HG03558 (cell line): Measurements from ENCODE around the gene BRWD1.
A peak's percentile ranks its signal among the peaks of the same experiment; 100 is the strongest.

Experiments
- ATAC-seq: cut with Tn5 transposase; IDR thresholded peaks from one replicate; pipeline ENCODE4 v1.9.1; 2021; ENCODE audit warnings: moderate number of reproducible peaks; ENCODE audit not compliant: unreplicated experiment; ENCODE audit errors: extremely low read depth

The BRWD1 gene

DNA sequence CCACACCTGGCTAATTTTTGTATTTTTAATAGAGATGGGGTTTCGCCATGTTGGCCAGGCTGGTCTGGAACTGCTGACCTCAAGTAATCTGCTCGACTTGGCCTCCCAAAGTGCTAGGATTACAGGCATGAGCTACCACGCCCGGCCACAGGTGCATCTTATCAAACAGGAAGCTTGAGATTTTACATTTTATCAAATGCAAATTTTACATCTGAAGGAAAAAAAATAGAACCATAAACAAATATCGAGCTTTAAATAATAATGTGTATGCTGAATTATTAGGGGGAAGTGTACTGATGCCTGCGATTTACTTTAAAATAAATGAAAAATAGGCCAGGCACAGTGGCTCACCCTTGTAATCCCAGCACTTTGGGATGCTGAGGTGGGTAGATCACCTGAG, 16.6 kb upstream of the BRWD1 start:
- ATAC-seq: no peak

DNA sequence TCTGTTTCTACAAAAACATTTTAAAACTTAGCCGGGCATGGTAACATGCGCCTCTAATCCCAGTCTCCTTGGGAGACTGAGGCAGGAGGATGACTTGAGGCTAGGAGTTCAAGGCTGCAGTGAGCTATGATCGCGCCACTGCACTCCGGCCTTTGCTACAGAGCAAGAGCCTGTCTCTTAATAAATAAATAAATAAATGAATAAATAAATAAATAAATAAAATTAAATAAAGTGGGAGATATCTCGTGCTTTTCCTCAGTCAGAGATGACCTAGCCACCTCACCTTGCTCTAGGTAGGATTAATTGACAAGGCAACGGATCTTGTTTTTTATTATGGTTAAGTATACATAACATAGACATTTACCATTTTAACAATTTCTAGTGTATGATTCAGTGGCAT, 14.3 kb upstream of the BRWD1 start:
- ATAC-seq: no peak

DNA sequence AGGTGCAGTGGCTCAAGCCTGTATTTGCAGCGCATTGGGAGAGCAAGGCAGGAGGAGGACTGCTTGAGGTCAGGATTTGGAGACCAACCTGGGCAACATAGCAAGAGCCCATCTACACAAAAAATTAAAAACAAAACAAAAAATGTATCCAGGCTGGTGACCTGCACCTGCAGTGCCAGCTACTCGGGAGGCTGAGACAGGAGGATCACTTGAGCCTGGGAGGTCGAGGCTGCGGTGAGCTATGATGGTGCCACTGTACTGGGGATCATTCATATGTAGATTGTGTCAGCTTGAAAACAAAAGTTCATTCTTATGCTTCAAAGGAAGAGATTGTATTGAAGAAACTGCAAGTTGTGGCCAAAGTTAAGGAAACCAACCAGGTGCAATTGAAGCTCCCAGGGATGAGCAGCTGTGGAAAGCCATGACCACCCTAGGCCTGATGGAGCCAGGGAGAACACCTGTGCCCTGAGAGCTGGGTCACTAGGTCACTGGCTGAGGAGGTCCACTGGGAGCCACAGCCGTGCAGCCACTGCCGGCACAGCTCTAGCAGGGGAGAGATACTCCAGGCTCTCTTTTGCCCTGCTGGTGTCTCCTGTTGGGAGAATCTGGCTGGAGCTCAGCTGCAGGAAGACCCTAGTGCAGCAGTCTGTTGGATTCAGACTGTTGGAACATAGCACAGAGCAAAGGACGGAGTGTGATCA, 13.3 kb upstream of the BRWD1 start:
- no peak for ATAC-seq

DNA sequence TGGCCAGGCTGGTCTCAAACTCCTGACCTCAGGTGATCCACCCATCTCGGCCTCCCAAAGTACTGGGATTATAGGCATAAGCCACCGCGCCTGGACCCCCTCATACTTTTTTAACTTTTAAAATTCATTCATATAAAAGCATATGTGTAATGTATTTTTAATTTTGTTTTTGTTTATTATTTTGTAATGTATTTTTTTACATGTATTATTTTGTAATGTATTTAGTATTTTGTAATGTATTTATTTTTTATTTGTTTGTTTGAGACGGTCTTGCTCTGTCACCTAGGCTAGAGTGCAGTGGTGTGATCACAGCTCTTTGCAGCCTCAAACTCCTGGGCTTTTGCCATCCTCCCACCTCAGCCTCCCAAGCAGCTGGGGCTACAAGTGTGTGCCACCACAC, 12.0 kb upstream of the BRWD1 start:
- no peak for ATAC-seq

DNA sequence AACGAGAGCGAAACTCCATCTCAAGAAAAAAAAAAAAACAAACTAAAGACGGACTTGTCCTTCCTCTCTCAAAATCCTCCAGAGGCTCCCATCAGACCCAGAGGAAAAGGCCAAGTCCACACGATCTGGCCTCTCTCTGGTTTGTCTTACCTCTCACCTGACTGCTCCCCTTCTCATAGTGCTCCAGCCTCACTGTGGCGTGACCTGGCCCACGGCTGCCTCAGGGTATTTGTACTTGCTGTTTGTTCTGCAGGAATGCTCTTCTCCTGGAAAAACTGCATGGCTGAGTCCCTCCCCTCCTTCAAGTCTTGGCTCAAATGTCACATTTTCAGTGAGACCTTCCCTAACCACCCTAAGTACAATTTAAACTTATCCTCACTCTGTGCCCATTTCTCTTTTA, 8.0 kb upstream of the BRWD1 start:
- ATAC-seq: no peak

DNA sequence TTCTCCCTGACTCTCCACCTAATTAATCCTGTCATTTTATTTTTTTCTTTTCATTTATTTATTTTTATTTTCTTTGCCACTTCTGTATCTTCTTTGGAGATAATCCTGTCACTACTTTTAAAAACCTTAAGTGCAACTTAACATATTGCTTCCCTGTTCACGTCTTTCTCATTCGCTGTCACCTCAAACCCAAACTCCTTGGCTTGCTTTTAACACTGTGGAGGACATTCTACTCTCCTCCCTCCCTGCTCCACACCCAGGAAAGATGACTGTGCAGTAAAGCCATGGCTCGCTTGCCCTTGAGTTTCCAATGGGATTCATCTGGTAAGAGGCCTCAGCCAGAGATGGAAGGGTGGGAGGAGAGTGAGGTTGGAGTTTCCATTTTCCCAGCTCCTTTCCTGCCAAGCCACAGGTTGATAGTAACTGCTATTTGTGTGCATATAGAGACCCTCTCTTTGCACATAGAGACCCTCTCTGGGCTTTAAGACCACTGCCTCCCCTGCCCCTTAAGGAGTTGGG, 6.4 kb upstream of the BRWD1 start:
- no peak for ATAC-seq

DNA sequence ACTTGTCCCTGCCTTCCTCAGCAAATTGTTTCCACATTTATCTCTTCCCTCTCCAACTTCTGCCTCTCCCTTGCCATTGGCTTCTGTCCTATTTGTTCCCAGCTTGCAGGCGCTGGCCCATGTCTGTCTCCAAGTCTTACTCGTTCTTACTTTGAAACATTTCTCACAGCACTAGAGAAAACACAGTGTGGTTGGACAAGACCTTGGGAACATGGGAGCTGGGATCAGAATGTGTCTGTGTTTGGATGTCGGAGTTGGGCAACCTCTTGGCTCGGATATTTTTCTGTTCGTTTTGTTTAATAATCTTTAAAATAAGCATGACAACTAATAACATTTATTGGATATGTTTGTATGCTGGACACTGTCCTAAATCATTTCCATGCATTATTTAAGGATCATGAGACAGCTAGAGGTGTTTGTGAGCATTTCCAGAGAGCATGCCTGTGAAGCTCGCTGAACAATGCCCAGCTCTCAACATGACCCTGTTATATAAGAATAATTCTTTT, 5.9 kb upstream of the BRWD1 start:
- ATAC-seq: no peak

DNA sequence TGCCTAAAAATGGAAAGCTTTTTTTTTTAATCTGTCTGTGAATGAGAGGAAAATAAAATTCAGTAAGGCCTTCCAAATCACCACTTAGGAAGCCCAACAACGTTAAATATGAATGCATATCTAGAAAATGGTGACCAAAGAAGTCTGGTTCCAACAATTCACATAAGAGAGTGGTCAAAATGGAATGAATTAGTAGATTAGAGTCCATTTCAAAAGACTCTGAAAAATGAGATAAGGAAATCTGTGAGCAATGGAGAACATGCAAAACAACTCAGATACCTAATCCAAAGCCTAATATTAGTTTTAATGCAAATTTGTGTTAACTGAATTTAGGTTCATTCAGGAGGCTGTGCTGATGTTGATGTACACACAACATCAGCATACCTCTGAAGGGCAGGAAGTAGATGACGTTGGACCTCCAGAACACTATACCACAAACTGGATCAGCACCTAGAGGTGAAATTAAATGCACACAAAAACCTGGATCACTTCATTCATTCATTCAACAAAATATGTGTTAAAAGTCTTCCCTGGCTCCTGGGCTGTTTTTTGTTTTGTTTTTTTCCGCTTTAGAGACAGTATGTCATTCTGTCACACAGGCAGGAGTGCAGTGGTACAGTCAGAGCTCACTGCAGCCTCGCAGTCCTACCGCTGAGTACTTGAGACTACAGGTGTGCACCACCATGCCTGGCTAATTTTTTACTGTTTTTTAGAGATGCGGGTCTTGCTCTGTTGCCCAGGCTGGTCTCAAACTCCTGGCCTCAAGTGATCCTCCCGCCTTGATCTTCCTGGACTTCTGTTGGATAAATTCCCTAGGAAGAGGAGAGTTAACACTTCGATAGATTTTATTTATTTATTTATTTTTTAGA, 4.9 kb upstream of the BRWD1 start:
- no peak for ATAC-seq

DNA sequence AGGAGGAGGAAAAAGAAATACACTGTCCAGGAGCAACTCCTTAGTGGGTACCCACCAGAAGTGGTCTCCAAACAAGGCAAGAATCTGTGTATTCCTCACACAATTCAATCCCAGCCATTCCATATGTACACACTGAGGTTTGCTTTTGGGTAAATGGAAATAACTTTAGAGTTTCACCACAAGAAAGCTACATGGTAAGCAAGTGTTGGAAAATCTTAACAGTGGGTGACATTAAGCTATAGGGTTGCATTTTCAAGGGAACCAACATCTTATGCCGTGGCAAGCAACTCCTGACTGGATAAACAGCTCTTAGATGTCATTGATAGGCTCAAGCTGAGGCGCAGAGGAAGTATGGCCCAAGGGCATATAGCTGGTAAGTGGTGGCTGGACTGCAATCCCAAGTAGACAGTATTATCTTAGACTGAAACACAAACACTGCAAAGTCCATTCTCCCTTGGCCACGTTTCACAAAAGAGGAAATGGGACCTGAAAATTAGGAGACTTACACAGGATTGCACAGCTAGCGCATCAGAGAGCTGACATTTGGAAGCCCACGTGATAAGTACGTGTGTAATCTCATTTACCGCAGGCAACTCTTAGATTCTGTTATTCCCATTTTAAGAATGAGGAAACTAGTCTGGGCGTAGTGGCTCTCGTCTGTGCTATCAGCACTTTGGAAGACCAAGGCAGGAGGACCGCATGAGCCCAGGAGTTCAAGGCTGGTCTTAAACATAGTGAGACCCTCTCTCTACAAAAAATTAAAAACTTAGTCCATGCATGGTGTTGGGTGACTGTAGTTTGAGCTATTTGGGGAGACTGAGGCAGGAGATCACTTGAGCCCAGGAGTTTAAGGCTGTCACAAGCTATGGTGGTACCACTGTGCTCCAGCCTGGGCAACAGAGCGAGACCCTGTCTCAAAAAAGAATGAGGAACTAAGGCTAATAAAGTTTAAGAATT, 4.0 kb upstream of the BRWD1 start:
- ATAC-seq: no peak

DNA sequence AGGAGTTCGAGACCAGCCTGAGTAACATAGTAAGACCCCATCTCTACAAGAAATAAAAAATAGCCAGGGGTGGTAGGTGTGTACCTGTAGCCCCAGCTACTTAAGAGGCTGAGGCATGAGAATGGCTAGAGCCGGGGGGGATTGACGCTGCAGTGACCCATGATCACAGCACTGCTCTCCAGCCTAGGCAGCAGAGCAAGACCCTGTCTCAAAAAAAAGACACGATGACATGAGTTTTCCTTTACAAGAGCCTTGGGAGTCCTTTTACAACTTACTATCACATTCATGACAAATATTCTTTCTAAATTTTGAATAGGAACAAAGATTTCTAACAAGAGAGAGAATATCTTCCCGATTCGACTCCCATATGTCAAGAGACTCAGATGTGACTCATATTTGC, 3.3 kb upstream of the BRWD1 start:
- ATAC-seq: no peak

DNA sequence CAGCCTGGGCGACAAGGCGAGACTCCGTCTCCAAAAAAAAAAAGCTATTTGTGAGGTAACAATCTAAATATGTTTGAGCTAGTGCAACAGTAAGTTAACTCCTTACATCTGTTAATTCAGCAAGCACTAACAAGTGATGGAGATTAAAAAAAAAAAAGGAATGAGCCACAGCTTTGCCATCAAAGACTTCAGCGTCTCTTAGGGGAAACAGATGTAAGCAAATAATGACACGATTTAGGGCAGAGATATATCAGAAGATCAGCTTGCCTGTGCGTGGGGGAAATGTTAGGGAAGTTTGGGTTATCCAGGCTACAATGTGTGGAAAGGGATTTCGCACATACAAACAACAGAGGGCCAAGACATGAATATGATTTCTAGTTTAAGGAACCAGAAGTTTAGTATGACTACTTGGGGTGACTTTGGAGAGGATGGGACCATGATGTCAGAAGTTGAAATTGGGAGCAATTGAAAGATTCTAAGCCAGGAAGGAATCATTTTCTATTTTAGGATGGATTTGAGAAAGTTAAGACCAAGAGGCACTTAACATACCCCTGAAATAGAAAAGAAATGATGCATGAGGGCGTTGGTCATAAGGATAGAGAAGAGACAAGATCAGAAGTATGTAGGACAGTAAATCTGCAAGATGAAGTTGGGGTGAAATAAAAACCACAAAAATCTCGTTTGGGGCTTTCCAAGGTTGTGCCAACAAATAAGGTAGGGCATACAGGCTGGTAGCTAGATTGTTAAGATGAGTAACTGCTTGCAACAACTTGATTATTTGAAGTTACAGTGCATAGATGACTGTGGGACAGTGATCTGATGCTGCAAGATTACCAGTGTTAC, 2.4 kb upstream of the BRWD1 start:
- ATAC-seq: no peak

DNA sequence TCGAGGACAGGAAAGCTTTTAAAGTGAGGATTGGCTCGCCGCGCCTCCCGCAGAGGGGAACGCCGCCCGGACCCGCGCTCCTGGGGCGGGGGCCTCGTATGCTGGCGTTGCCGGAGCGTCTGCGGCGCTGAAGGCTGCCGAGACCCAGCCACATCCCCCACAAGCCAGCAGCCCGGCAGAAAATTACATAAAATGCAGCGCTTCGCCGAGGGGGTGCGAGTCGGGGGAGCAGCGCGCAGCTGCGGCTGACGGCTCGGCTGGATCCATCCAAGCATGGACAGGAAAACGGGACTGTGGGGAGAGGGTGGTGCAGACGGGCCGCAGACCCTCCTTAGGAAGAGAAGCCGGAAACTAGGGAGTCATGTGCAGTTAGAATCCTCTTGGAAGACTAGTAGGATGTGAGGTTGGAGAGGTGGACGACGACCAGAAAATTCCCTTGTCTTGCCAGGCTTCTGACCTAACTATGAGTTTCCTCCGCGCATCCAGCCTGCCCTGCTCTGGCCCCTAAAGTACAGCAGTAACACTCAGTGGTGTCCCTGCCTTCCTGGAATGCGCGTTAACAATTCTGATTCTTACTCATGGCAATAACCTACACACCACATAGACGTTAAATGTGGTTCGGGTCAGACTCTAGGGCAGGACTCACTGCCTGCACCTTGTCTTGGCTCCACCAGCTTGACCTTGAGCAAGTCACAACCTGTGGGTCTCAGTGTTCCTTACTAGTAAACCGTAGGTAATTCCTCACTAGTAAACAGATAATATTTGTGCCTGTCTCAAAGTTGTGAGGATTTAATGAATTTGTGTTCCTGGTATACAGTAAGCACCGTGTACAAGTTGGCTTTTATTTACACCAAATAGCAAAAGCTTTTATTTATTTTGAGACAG, 953 bp upstream of the BRWD1 start:
- no peak for ATAC-seq

DNA sequence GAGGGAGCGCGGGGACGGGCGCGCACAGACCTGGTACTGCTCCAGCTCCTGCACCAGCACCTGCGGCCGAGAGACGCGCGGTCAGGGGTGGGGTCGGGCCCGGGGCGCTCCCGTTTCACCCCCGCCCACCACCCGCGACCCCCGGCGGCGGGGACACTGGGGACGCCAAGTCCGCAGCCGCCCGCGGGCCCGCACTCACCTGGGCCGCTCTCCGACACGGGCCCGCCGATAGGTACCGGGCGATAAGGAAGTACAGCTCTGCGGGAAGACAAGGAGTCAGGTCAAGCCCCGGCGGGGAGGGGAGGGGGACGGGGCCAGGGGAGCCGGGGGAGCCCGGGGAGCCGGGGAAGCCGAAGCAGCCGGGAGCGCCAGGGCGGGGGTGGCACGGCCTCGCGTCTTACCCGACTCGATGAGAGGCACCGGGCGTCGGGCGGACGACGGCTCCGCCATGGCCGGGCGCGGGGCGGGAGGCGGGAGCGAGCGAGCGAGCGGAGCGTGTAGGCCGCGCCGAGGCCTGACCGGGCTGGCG, 326 bp downstream of the BRWD1 start:
- no peak for ATAC-seq

DNA sequence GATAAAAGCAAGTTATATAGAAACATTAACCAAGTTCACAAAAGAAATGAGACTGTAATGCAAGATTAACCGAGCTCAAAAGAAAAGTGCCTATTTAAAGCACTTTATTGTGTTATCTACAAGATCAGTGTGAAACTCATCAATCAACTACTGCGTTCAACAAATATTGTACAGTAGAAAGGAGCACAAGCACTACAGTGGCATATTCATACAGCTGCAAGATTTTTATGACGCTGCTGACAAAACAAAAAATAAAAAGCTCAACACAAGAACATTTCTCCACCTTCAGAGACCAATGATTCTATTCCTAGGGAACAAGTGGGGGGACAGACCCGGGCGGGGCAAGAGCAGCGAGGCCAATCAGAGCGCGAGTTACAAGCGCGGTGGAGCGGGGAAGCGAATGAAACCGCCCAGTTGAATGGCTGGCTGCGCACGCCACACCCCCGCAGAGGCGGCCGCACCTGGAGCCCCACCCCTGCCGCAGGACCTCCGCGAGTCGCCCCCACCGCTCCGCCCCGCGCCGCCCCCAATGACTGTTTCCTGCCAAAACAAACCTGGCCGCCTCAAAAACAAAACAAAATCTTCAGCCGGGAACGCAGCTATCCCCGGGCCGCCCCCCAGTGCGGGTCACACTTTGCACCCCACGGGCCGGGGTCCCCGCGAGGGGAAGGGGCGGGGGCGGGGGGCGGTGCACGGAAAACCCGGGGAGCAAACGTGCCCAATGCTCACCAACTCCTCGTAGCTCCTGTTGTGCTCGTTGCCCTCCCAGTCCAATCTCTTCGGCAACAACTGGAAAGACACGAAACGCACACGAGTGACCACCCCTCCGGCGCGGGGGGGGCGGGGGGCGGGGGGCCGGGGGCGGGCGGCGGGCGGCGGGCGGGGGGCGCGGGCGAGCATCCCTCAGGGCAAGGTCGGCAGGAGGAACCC, 1.1 kb downstream of the BRWD1 start:
- ATAC-seq: peak; percentile 72

DNA sequence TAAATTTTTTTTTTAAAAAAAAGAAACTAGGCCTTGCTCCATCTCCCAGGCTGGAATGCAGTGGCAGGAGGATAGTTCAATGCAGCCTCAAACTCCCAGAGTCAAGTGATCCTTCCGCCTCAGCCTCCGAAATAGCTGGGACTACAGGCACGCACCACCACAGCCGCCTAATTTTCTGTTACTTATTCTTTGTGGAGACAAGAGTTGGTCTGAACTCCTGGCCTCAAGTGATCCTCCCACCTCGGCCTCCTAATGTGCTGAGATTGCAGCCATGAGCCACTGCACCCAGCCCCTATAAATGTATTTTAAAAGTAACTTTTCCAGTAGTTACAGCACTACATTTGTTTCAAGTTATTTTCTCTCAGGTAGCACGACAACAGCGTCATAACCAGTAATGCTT, 2.3 kb downstream of the BRWD1 start:
- ATAC-seq: no peak

DNA sequence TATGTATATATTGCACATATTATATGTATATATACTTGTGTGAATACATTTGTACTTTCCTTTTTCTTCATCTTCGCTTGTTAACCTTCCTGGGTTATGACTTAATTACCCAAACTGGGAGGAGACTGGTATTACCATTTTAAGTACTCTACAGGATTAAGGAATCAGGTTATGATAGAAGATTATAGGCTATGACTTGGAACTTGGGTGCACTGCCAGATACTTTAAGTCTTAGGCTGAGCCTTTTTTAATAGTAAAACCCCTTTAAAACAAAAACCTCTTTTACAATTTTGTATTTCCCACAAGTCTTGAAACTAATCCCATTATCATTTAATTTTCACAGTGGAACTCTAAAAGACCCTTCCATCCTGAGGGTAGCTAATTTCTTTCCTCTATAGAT, 6.0 kb downstream of the BRWD1 start:
- ATAC-seq: no peak

DNA sequence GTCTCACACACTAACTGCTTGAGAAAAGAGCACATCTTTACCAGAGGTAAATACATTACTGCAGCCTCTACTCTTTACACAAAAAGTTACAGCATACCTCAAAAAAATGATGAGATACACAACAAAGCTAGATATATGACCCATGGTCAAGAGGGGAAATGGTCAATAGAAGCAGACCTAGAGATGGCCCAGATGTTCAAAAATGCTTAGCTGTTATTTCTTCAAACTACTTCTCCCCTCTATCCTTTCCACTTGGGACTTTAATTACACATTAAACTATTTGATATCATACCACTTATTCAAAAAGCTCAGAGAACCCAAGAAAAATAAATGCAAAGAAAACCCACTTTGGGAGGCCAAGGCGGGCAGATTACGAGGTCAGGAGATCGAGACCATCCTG, 12.8 kb downstream of the BRWD1 start:
- ATAC-seq: no peak
